GM18505 (cell line): ENCODE results near the gene TSSC4.
"Not testable (repeated sequence)": the region's sequence is repeated elsewhere in the genome, so short reads cannot be mapped to it uniquely, and the experiment has no call there.

Experiments used
- ATAC-seq: cut with Tn5 transposase; IDR thresholded peaks from one replicate; pipeline ENCODE4 v1.9.1; 2021; ENCODE audit not compliant: unreplicated experiment
- POLR2A ChIP-seq: IDR thresholded peaks from 4 replicates; pipeline ENCODE4 v1.6.1; 2011; ENCODE audit warnings: borderline replicate concordance; ENCODE audit not compliant: insufficient read depth, insufficient read length; ENCODE audit errors: extremely low read depth

Gene TSSC4

DNA sequence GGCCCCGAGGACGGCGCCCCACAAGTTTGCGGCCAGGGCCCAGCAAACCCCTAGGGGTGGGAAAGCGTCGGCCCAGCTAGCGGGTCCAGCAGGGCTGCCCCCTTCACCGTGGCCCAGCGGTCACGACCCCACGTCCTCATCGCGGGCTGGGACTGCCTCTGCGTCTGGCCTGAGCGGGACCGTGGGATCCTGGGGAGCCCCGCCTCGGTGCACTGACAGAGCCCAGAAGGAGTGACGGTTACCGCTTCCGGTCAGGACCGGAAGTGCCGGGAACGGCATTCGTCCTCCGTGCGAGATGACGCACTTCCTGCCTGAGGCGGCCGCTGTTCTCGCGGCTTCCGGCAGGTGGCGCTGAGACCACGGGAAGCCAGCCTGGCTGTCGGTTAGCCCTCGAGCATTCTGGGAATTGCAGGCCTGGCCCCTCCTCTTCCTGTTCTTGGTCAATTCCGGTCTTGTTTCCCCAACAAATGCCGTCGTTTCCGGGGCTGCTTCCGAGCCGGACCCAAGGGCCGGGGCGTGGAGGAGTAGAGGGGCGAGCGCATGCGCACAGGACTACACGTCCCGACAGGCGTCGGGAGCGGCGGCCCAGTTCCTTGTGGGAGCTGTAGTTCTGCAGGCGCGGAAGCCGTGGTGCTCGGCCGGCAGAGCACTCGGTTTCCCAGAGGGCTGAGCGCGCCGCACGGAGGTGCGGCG lies at the start of gene TSSC4:
Gene TSSC4 (plus strand): TSS at position 682 of the 693 bp plus-strand sequence. CDS start 1,884 bp downstream, outside the sequence.
- peak; percentile 77 for ATAC-seq
- TF ChIP-seq POLR2A = peak; percentile 89

DNA sequence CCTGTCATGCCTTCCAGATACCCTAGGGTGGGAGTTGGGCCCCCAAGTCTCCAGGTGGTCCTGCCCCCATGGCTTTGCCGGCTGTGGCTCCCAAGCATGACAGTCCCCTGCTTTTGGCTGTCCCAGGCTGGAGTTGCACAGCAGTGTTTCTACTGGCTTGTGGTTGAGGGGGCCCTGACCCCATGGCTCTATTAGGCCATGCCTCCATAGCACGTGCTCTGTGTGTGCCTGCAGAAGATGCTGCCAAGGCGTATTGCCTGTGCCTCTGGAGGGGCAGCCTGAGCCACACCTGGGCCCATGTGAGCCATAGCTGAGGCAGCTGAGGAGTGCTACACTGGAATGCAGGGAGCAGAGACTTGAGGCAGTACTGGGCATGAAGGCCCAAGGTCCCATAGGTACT lies 48.8 kb upstream of the TSSC4 start:
- no peak for TF ChIP-seq POLR2A
- no peak for ATAC-seq

DNA sequence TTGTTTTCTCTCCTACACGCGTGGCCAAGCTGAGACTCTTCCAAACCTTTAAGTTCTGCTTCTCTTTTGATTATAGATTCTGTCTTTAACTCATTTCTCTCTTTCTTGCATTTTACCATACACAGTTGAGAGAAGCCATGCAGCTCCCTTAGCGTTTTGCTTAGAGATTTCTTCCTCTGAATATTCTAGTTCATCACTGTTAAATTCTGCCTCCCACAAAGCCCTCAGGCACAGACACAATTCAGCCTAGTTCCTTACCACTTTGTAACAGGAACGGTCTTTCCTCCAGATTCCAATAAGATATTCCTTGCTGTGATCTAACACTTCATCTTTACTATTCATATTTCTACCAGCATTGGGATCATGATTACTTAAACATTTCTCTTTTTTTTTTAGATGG lies 48.1 kb upstream of the TSSC4 start:
- no peak for TF ChIP-seq POLR2A
- no peak for ATAC-seq

DNA sequence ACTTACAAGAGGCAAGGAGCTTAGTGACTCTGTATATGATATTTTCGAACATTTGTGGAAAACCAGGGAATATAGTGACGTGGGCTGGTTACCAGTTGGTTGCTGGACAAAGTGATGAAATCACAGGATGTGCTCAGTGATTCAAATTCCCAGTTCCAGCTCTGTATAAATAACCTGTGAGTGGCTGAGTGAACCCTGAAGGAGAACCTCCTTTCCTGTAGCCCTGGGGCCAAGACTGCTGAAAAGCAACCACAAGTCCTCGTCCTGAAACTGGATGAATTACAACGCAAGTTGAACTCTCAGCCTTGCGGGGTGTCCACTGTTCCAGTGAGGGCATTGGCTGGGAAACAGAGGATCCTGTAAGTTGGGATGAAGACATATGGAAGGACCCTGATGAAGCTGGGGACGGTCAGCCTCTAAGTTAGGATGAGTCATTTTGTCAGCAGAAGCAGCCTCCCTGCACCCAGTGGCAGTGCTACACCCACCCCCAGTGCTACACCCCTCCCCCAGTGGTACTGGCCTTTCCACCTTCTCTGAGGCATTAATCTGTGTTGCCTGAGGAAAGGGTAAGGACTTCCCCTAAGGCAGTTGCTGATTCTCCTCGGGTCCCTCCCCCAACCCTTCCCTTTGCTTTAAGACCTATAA lies 45.4 kb upstream of the TSSC4 start:
- no peak for ATAC-seq

DNA sequence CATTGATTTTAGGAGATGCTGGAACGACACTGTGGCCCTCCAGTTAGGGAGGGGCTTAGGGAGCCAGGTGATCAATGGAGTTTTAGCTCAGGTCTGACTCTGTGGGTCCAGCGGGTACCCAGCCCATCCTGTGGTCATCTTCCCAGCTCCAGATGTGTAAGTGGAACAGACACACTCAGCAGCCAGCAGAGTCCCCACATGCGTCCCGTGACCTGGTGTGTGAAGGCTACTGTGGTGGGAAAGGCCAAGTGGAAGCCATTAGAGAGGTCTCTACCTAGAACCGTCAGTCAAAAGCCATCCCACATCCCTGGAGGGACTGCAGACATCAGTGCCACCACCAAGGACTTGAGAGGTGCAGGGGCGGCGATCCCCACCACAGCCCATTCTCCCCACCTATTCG lies 43.3 kb upstream of the TSSC4 start:
- no peak for TF ChIP-seq POLR2A
- ATAC-seq = no peak

More for the DNA sequence above, 45.4 kb upstream of the TSSC4 start:
- no peak for TF ChIP-seq POLR2A

DNA sequence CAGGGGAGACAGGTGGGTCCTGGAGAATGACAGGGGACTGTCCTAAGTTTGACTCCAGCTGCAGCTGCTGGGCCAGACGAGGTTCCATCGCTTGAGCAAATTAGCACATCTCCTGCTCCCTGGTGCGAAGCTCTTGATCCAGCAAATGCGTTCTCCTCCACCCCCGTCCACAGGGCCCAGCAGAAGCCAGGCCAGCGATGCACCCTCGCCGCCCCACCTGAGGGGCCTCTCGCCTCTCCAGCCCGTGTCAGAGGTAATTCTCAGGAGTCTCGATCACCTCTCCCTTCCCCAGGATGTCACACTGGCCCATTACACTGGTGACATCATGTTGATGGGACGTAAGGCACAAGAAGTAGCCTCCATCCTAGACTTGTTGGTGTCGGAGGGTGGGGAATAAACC lies 42.9 kb upstream of the TSSC4 start:
- not testable (repeated sequence) for ATAC-seq

DNA sequence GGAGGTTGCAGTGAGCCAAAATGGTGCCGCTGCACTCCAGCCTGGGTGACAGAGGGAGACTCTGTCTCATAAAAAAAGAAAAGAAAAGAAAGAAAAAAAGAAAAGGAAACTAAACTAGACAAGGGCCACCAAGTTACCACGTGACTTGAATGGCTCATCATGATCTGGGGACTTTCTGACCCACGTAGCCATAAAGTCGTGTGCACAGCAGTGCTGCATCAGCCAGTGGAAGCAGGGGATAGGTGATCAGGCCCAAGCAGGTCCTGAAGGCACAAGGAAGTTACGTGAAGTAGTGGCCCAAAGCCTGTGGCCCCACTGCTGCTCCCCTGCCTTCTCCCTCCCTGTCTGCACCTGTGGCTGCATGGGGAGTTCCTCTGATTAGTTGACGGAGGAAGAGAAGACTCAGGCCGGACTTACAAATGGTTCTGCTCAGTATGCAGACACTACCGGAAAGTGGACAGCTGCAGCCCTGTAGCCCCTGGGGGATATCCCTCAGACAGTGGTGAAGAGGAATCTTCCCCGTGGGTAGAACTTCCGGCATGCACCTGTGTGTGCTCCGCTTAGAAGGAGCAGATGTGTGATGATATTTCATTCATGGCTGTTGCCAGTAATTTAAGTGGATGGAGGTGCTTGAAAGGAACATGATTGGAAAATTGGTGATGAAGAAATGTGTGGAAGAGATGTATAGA lies 41.7 kb upstream of the TSSC4 start:
- no peak for TF ChIP-seq POLR2A
- no peak for ATAC-seq

DNA sequence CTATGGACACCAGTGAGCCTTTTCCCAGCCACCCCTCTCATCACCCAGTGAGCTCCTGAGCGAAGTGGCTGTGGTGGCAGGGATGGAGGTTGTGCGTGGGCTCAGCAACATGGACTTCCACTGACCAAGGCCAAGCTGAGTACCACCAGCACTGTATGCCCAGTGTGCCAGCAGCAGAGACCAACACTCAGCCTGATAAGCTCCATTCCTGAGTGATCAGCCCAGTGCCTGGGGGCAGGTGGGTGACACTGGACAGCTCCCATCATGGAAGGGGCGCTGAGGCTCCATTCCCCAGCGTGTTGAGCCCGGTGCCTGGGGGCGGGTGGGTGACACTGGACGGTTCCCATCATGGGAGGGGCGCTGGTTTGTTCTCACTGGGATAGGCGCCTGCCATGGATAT lies 41.0 kb upstream of the TSSC4 start:
- no peak for TF ChIP-seq POLR2A
- ATAC-seq = no peak

DNA sequence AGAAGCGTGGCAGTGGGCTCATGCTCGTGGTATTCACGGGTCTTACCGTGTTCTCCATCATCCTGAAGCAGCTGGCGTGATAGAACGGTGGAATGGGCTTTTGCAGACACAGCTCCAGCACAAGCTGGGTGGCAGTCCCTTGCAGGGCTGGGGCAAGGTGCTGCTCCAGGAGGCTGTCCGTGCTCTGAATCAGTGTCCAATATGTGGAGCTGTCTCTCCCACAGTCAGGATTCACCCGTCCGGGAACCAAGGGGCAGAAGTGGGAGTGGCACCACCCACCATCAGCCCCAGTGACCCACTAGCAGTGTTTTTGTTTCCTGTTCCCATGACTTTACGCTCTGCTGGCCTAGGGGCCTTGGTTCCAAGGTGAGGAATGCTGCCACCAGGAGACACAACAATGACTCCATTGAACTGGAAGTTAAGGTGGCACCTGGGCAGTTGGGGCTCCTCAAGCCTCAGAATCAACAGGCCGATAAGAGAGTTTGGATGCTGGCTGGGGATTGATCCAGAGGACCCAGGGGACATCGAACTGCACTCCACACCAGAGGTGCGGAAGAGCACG lies 40.4 kb upstream of the TSSC4 start:
- ATAC-seq = no peak

DNA sequence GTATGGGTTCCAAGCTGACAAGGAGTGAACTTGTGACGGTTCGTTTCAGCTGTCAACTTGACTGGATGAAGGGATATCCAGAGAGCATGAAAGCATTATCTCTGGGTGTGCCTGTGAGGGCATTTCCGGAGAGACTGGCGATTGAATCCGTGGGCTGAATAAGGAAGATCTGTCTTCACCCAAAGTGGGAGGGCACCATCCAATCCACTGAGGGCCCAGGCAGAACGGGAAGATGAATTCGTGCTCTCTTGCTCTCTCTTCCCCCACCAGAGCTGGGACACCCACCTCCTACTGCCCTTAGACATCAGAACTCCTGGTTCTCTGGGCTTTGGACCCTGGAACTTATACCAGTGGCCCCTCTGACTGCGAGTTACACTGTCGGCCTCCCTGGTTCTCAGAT lies 39.0 kb upstream of the TSSC4 start:
- no peak for TF ChIP-seq POLR2A
- no peak for ATAC-seq

More for the DNA sequence above, 40.4 kb upstream of the TSSC4 start:
- TF ChIP-seq POLR2A = no peak

DNA sequence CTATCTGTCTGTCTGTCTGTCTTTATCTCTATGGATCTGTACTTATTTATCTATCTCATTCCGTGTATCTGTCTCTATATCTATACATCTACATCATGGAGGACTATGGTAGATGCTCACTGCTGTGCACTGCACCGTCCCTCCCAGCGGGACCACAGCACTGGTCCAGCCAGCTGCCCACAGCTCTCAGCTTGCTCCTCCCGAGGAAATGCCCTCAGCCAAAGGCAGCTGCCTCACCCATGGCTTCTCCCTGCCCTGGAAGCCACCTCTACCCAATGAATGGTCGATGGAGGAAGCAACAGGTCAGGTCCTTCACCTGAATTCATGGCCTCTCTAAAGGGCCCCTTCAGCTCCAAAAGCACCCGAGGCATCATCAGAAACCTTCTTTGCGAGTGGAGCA lies 38.1 kb upstream of the TSSC4 start:
- TF ChIP-seq POLR2A = no peak
- no peak for ATAC-seq

DNA sequence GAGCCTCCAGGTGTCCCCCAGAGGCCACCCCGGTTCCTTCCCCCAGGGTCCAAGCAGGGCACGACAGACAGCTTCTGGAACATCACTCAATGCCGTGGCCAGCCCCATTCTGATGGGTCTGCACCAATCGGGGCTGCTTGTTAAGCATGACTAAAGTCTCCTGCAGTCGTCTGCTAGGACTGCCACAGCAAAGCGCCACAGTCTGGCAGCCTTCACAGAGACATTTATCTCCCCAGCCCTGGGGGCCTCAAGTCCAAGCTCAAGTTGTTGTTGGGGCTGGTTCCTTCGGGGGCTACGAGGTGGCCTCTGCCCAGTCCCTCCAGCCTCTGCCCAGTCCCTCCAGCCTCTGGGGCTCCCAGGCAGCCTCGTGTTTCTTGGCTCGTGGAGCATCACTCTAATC lies 37.4 kb upstream of the TSSC4 start:
- no peak for TF ChIP-seq POLR2A
- no peak for ATAC-seq

DNA sequence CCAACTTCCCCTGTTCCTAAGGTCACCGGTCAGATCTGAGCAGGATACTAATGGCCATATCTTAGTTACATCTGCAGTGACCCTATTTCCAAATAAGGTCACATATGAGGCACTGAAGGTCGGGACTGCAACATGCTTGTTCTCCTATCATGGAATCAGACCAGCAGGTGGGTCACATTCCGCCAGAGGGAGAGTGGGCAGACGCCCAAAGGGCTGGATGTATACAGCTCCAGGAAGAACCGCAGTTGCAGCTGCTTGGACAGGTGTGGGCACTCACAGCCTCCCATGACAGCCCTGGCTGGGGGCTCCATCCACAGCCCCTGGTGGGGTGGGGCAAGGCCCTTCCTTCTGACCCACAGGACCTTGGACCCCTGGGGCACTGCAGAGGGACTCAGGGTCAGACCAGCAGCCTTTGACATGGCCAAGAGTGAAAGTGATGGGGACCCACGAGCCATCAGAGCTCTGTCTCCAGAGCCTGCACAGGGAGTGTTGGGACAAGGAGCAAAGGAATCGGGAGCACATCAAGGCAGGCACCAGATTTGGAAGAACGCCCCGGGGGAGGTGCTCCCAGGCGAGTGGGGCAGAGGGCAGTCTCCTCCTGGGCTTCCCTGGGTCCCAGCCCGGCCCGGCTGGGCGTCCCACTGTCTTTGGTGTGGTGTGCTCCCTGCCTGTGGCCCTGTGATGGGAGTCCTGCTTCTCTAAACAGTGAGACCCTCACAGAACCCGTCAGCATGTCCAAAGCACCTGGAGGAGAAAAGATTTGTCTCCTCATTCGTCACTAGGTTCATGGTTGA lies 36.8 kb upstream of the TSSC4 start:
- no peak for TF ChIP-seq POLR2A

DNA sequence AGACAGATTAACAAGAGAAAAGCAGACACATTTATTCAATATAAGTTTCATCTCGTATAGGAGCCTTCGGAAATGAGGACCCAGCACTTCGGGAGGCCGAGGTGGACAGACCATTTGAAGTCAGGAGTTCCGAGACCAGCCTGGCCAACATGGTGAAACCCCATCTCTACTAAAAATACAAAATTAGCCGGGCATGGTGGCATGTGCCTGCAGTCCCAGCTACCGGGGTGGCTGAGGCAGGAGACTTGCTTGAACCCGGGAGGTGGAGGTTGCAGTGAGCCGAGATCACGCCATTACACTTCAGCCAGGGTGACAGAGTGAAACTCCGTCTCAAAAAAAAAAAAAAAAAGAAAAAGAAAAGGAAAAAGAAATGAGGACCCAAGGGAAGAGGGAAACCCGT lies 36.2 kb upstream of the TSSC4 start:
- not testable (repeated sequence) for ATAC-seq

More for the DNA sequence above, 36.8 kb upstream of the TSSC4 start:
- ATAC-seq = no peak
